IMR-90 (cell line): ENCODE data around the gene DSCAML1.

Experiments
- CEBPB ChIP-seq: IDR thresholded peaks from 2 replicates; pipeline ENCODE4 v1.6.1; 2012; ENCODE audit warnings: low read depth, low read length, improper control_type of control experiment
- CTCF ChIP-seq: conservative IDR thresholded peaks from 2 replicates; pipeline ENCODE4 v1.5.1; 2012; ENCODE audit warnings: mild to moderate bottlenecking, low read depth, low read length, improper control_type of control experiment
- ELK1 ChIP-seq: fragments of 150-350 bp; IDR thresholded peaks from 2 replicates; pipeline ENCODE4 v1.6.1; 2016; ENCODE audit warnings: low read depth, mild to moderate bottlenecking, low read length, moderate library complexity, borderline replicate concordance
- MAZ ChIP-seq: IDR thresholded peaks from 2 replicates; pipeline ENCODE4 v1.6.1; 2012; ENCODE audit warnings: low read depth, mild to moderate bottlenecking, low read length, improper control_type of control experiment, moderate library complexity, borderline replicate concordance
- MXI1 ChIP-seq: IDR thresholded peaks from 2 replicates; pipeline ENCODE4 v1.6.1; 2012; ENCODE audit warnings: low read depth, mild to moderate bottlenecking, low read length, moderate library complexity, borderline replicate concordance
- POLR2A ChIP-seq: IDR thresholded peaks from 2 replicates; pipeline ENCODE4 v1.6.1; 2012; ENCODE audit warnings: mild to moderate bottlenecking, low read depth, low read length
- RAD21 ChIP-seq: IDR thresholded peaks from 2 replicates; pipeline ENCODE4 v1.6.1; 2012; ENCODE audit warnings: low read length, improper control_type of control experiment
- RFX5 ChIP-seq: IDR thresholded peaks from 2 replicates; pipeline ENCODE4 v1.8.0; 2012; ENCODE audit warnings: low read depth, mild to moderate bottlenecking, low read length, moderate library complexity
- SMC3 ChIP-seq: fragments of 150-350 bp; IDR thresholded peaks from 2 replicates; pipeline ENCODE4 v1.6.1; 2016; ENCODE audit warnings: low read depth, mild to moderate bottlenecking, antibody characterized with exemption, low read length, moderate library complexity
- USF2 ChIP-seq: fragments of 150-350 bp; IDR thresholded peaks from 2 replicates; pipeline ENCODE4 v1.6.1; 2017; ENCODE audit warnings: mild to moderate bottlenecking, antibody characterized with exemption, low read length, low read depth

- TF ChIP-seq CTCF (no peak), CEBPB (no peak), MXI1 (no peak), POLR2A (no peak), RAD21 (no peak), USF2 (no peak), SMC3 (no peak), ELK1 (no peak), MAZ (no peak), RFX5 (no peak)
These were observed 115.6 kb downstream of the DSCAML1 start for GRCh38 chr11:117681438-117681837.
